NB4 (cell line): ENCODE data around the gene MYCBPAP.

Source experiments
- MYC ChIP-seq: IDR thresholded peaks from 2 replicates; pipeline ENCODE4 v1.6.1; 2011; ENCODE audit warnings: low read depth, low read length
- POLR2A ChIP-seq: IDR thresholded peaks from 2 replicates; pipeline ENCODE4 v1.6.1; 2011; ENCODE audit warnings: mild to moderate bottlenecking; ENCODE audit not compliant: insufficient read length; ENCODE audit errors: extremely low read depth
- TF ChIP-seq, protein P1 (sequence below): IDR thresholded peaks from one replicate; pipeline ENCODE4 v1.5.1; 2012; ENCODE audit warnings: low read depth, low read length
- TF ChIP-seq, protein P2 (sequence below): IDR thresholded peaks from 2 replicates; pipeline ENCODE4 v1.6.1; 2011; ENCODE audit warnings: low read depth, low read length

DNA sequence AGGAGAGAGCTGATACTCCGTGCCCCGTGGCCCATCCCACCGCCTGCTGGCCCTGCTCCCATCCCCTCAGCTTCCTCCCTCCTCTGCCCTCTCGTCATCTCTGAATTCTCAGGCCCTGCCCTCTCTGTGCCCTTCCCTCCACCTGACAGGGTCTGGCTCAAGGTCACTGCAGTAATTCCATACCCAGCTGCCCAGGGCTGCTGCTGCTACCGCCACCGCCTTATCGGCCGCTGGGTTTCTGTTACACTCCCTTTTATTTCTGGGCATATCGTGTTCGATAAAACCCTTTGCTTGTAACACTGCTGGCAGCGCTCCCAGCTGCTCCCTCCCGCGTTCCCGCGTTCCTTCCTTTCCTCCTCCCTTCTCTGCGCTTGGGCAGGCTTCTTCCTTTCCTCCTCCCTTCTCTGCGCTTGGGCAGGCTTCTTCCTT lies 25.5 kb downstream of the MYCBPAP start:
- TF ChIP-seq, protein P1, sequence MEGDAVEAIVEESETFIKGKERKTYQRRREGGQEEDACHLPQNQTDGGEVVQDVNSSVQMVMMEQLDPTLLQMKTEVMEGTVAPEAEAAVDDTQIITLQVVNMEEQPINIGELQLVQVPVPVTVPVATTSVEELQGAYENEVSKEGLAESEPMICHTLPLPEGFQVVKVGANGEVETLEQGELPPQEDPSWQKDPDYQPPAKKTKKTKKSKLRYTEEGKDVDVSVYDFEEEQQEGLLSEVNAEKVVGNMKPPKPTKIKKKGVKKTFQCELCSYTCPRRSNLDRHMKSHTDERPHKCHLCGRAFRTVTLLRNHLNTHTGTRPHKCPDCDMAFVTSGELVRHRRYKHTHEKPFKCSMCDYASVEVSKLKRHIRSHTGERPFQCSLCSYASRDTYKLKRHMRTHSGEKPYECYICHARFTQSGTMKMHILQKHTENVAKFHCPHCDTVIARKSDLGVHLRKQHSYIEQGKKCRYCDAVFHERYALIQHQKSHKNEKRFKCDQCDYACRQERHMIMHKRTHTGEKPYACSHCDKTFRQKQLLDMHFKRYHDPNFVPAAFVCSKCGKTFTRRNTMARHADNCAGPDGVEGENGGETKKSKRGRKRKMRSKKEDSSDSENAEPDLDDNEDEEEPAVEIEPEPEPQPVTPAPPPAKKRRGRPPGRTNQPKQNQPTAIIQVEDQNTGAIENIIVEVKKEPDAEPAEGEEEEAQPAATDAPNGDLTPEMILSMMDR = no peak
- no peak for TF ChIP-seq POLR2A
- no peak for TF ChIP-seq MYC
- TF ChIP-seq, protein P2, sequence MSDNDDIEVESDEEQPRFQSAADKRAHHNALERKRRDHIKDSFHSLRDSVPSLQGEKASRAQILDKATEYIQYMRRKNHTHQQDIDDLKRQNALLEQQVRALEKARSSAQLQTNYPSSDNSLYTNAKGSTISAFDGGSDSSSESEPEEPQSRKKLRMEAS = no peak
